Measurements from ENCODE around the gene NSDHL.

The NSDHL gene

GRCh38 chrX:152861826-152862225 lies 31.0 kb downstream of the NSDHL start:
- no peak for DNase-seq (ENCODE audit: low read depth)
- TF ChIP-seq CTCF (conservative IDR thresholded peaks at IDR 0.05; ENCODE audit: low read depth, low read length), result no peak
- H3K4me3 ChIP-seq (ENCODE audit: low read depth, low read length), result no peak overlapping the region

GRCh38 chrX:152865232-152865920 lies 34.5 kb downstream of the NSDHL start:
- no peak for DNase-seq (ENCODE audit: low read depth)
- no peak for TF ChIP-seq CTCF (conservative IDR thresholded peaks at IDR 0.05; ENCODE audit: low read depth, low read length)

GRCh38 chrX:152866386-152866785 lies 35.5 kb downstream of the NSDHL start:
- no peak for DNase-seq (ENCODE audit: low read depth)
- TF ChIP-seq CTCF (conservative IDR thresholded peaks at IDR 0.05; ENCODE audit: low read depth, low read length), result no peak
- no peak overlapping the region for H3K4me3 ChIP-seq (ENCODE audit: low read depth, low read length)

More at GRCh38 chrX:152865232-152865920, 34.5 kb downstream of the NSDHL start:
- H3K4me3 ChIP-seq (ENCODE audit: low read depth, low read length), result no peak overlapping the region

GRCh38 chrX:152869972-152870371 lies 39.1 kb downstream of the NSDHL start:
- H3K4me3 ChIP-seq (ENCODE audit: low read depth, low read length), result no peak overlapping the region
- peak; percentile 23 for TF ChIP-seq CTCF (conservative IDR thresholded peaks at IDR 0.05; ENCODE audit: low read depth, low read length)
- DNase-seq (ENCODE audit: low read depth), result no peak

GRCh38 chrX:152871260-152871659 lies 40.4 kb downstream of the NSDHL start:
- H3K4me3 ChIP-seq (ENCODE audit: low read depth, low read length), result no peak overlapping the region
- no peak for DNase-seq (ENCODE audit: low read depth)
- no peak for TF ChIP-seq CTCF (conservative IDR thresholded peaks at IDR 0.05; ENCODE audit: low read depth, low read length)

- no peak for DNase-seq (ENCODE audit: low read depth)
- no peak overlapping the region for H3K4me3 ChIP-seq (ENCODE audit: low read depth, low read length)
- no peak for TF ChIP-seq CTCF (conservative IDR thresholded peaks at IDR 0.05; ENCODE audit: low read depth, low read length)
These were observed 41.7 kb downstream of the NSDHL start for GRCh38 chrX:152872522-152872921.

- no peak for TF ChIP-seq CTCF (conservative IDR thresholded peaks at IDR 0.05; ENCODE audit: low read depth, low read length)
These were observed 42.5 kb downstream of the NSDHL start for GRCh38 chrX:152873361-152873760.

More at GRCh38 chrX:152873361-152873760, 42.5 kb downstream of the NSDHL start:
- no peak overlapping the region for H3K4me3 ChIP-seq (ENCODE audit: low read depth, low read length)
- DNase-seq (ENCODE audit: low read depth), result no peak
